Measurements from ENCODE around the gene ATRX. TPM values are rescaled to one million over a fixed set of nuclear protein-coding genes. Genes with fewer than 3 reads are reported as not detected.

Gene ATRX
- total and polyA plus RNA-seq, 2 donors (not counting 3 experiments of a cell fraction or from before 2014, with no cell fraction given), result 23.5 to 101 TPM

DNA sequence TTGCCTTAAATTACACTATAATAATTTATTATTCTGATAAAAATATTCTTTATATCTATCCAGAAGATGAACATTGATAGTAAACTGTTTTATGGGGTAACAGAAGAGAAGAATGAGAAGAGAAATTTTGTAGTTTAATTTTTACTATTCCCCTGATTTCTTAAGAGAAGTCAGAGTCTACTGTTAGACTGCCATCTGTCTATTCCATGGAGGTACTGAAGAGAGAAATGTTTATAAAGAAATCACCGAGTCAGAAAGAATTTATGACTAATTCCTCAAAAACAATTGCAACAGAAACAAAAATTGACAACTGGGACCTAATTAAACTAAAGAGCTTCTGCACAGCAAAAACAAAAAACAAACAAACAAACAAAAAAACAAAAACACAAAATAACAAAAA lies 188.9 kb downstream of the ATRX start:
- ChIA-PET POLR2A (no interaction called here), CTCF (interaction anchor here (0.7 kb wide), 2 partner anchors 26 to 437 kb away, joined by 3 read pairs; no protein-coding TSS in a partner anchor)
- Histone ChIP-seq H3K9me1 (replicated peaks; ENCODE audit: control insufficient read depth, extremely low read depth, insufficient read depth, low read length) (no peaks in the 10 kb centered on the region), H3K79me2 (ENCODE audit: control insufficient read depth, insufficient read depth, low read length) (no peaks in the 10 kb centered on the region), H3K9me3 (replicated peaks; ENCODE audit: control insufficient read depth, insufficient read depth, low read length) (no peaks in the 10 kb centered on the region), H3K4me1 (ENCODE audit: control insufficient read depth, extremely low read depth, insufficient read depth, low read length) (no peaks in the 10 kb centered on the region), H2AFZ (ENCODE audit: low read depth, low read length) (no peak overlapping the region), H3K4me2 (ENCODE audit: insufficient read depth, low read length) (no peak overlapping the region), H4K20me1 (replicated peaks; ENCODE audit: control insufficient read depth, extremely low read depth, insufficient read depth, low read length) (no peaks in the 10 kb centered on the region), H3K36me3 (ENCODE audit: control insufficient read depth in 2 of 2, extremely low read depth in 1 of 2, insufficient read depth in 2 of 2, low read length in 2 of 2) (no peaks in the 10 kb centered on the region), H3K27ac (ENCODE audit: insufficient read depth, low read depth, low read length) (no peak overlapping the region), H3K4me3 (replicated peaks in 1 of 3; ENCODE audit: insufficient read depth in 1 of 3, low read depth in 1 of 3, low read length in 3 of 3) (no peak overlapping the region), H3K9ac (replicated peaks; ENCODE audit: extremely low read depth, insufficient read depth, low read length) (no peak overlapping the region), H3K27me3 (ENCODE audit: control insufficient read depth in 2 of 2, insufficient read depth in 2 of 2, low read length in 2 of 2) (no peaks in the 10 kb centered on the region)
- peak; percentile 41 for DNase-seq (ENCODE audit: low read depth, low spot score)
- intact Hi-C loops (cut with micrococcal nuclease), result loop anchor here (2.0 to 5.0 kb wide), 3 partner anchors 154 to 1040 kb away; no protein-coding TSS in a partner anchor
- TF ChIP-seq, protein P1, sequence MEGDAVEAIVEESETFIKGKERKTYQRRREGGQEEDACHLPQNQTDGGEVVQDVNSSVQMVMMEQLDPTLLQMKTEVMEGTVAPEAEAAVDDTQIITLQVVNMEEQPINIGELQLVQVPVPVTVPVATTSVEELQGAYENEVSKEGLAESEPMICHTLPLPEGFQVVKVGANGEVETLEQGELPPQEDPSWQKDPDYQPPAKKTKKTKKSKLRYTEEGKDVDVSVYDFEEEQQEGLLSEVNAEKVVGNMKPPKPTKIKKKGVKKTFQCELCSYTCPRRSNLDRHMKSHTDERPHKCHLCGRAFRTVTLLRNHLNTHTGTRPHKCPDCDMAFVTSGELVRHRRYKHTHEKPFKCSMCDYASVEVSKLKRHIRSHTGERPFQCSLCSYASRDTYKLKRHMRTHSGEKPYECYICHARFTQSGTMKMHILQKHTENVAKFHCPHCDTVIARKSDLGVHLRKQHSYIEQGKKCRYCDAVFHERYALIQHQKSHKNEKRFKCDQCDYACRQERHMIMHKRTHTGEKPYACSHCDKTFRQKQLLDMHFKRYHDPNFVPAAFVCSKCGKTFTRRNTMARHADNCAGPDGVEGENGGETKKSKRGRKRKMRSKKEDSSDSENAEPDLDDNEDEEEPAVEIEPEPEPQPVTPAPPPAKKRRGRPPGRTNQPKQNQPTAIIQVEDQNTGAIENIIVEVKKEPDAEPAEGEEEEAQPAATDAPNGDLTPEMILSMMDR (IDR thresholded peaks at IDR 0.05; ENCODE audit: extremely low read depth in 1 of 2, insufficient read depth in 1 of 2, low read depth in 1 of 2, low read length in 2 of 2), result peak in 1 of 2 donors; percentile 14
- TF ChIP-seq EZH2 (IDR thresholded peaks at IDR 0.05; ENCODE audit: borderline replicate concordance, low read depth, low read length, severe bottlenecking) (no peak), GATA2 (IDR thresholded peaks at IDR 0.05; ENCODE audit: insufficient read depth, insufficient read length, low read depth, low read length) (no peak)
- dilution Hi-C loops (cut with MboI; ENCODE audit: extremely low pct_ligation_motif_present, low sequenced_read_pairs), result no loop called here
- no TSS peak for BruUV-seq (replicated peaks)
- FAIRE-seq, result peak; percentile 89

GRCh38 chrX:77595848-77596247 lies 190.2 kb downstream of the ATRX start:
- H3K9ac ChIP-seq (replicated peaks; ENCODE audit: extremely low read depth, insufficient read depth, low read length), result no peak overlapping the region
- no peaks in the 10 kb centered on the region for H3K79me2 ChIP-seq (ENCODE audit: control insufficient read depth, insufficient read depth, low read length)
- intact Hi-C loops (cut with micrococcal nuclease), result loop anchor here (2.0 to 5.0 kb wide), 3 partner anchors 153 to 1039 kb away; no protein-coding TSS in a partner anchor
- H3K4me2 ChIP-seq (ENCODE audit: insufficient read depth, low read length), result no peak overlapping the region
- H3K9me1 ChIP-seq (replicated peaks; ENCODE audit: control insufficient read depth, extremely low read depth, insufficient read depth, low read length), result no peaks in the 10 kb centered on the region
- no peaks in the 10 kb centered on the region for H3K27me3 ChIP-seq (ENCODE audit: control insufficient read depth in 2 of 2, insufficient read depth in 2 of 2, low read length in 2 of 2)
- H4K20me1 ChIP-seq (replicated peaks; ENCODE audit: control insufficient read depth, extremely low read depth, insufficient read depth, low read length), result no peaks in the 10 kb centered on the region
- dilution Hi-C loops (cut with MboI; ENCODE audit: extremely low pct_ligation_motif_present, low sequenced_read_pairs), result no loop called here
- no peak overlapping the region for H2AFZ ChIP-seq (ENCODE audit: low read depth, low read length)
- H3K4me1 ChIP-seq (ENCODE audit: control insufficient read depth, extremely low read depth, insufficient read depth, low read length), result no peaks in the 10 kb centered on the region
- BruUV-seq (replicated peaks), result no TSS peak
- H3K27ac ChIP-seq (ENCODE audit: insufficient read depth, low read depth, low read length), result no peak overlapping the region
- no peaks in the 10 kb centered on the region for H3K36me3 ChIP-seq (ENCODE audit: control insufficient read depth in 2 of 2, extremely low read depth in 1 of 2, insufficient read depth in 2 of 2, low read length in 2 of 2)
- FAIRE-seq (no peak), DNase-seq (ENCODE audit: low read depth, low spot score) (no peak)
- POLR2A ChIA-PET, result no interaction called here
- no peak overlapping the region for H3K4me3 ChIP-seq (replicated peaks in 1 of 3; ENCODE audit: insufficient read depth in 1 of 3, low read depth in 1 of 3, low read length in 3 of 3)
- TF ChIP-seq, protein P1 (IDR thresholded peaks at IDR 0.05; ENCODE audit: extremely low read depth in 1 of 2, insufficient read depth in 1 of 2, low read depth in 1 of 2, low read length in 2 of 2), result no peak
- no peak for TF ChIP-seq POLR2AphosphoS5 (IDR thresholded peaks at IDR 0.05; ENCODE audit: insufficient read depth, low read depth, low read length)
- TF ChIP-seq GATA2 (IDR thresholded peaks at IDR 0.05; ENCODE audit: insufficient read depth, insufficient read length, low read depth, low read length), result no peak
- TF ChIP-seq, protein P2, sequence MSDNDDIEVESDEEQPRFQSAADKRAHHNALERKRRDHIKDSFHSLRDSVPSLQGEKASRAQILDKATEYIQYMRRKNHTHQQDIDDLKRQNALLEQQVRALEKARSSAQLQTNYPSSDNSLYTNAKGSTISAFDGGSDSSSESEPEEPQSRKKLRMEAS (IDR thresholded peaks at IDR 0.05; ENCODE audit: insufficient read depth, insufficient read length), result no peak
- TF ChIP-seq EZH2 (IDR thresholded peaks at IDR 0.05; ENCODE audit: borderline replicate concordance, low read depth, low read length, severe bottlenecking), result no peak
- no peak for TF ChIP-seq FOS (IDR thresholded peaks at IDR 0.05; ENCODE audit: borderline replicate concordance, insufficient read depth, low read length)
- TF ChIP-seq JUN (IDR thresholded peaks at IDR 0.05; ENCODE audit: borderline replicate concordance, insufficient read depth, insufficient read length, low read depth), result no peak
- no peak for TF ChIP-seq MYC (IDR thresholded peaks at IDR 0.05; ENCODE audit: low read depth, low read length)
- TF ChIP-seq POLR2A (IDR thresholded peaks at IDR 0.05; ENCODE audit: low read depth, low read length), result no peak
- CTCF ChIA-PET, result interaction anchor here (1.1 to 2.1 kb wide), 2 partner anchors 303 to 1317 kb away, joined by 3 to 6 read pairs; partner anchors contain the start of gene COX7B
- no peaks in the 10 kb centered on the region for H3K9me3 ChIP-seq (replicated peaks; ENCODE audit: control insufficient read depth, insufficient read depth, low read length)
